ENCODE measurements around the gene TMEM132C. TPM values are rescaled to one million over a fixed set of nuclear protein-coding genes. Genes with fewer than 3 reads are reported as not detected.

TMEM132C gene
- total and polyA plus RNA-seq, 2 experiments from 2014 or later: 10.6 to 16.5 TPM

GRCh38 chr12:128383357-128383937, 116.5 kb downstream of the TMEM132C start:
- Histone ChIP-seq H3K9me2 (replicated peaks; ENCODE audit: insufficient read depth) (no peaks in the 10 kb centered on the region), H3K4me2 (no peak overlapping the region)
- 49% methylated on average over 18 of the region's 18 CpGs for WGBS (ENCODE audit: low lambda C conversion rate, missing lambda C conversion rate)

GRCh38 chr12:128385736-128386135, 118.8 kb downstream of the TMEM132C start:
- H3K27ac ChIP-seq: no peak overlapping the region
- H3K4me1 ChIP-seq (ENCODE audit: insufficient read depth): peaks cover 21% of the 10 kb centered on the region
- H3K27me3 ChIP-seq: peaks cover 14% of the 10 kb centered on the region
- 94% methylated on average over 9 of the region's 9 CpGs for WGBS (ENCODE audit: low lambda C conversion rate, missing lambda C conversion rate)
- H3K36me3 ChIP-seq (replicated peaks; ENCODE audit: insufficient read depth, low read depth): no peaks in the 10 kb centered on the region
- no peak overlapping the region for H3K4me2 ChIP-seq
- no peaks in the 10 kb centered on the region for H3K9me3 ChIP-seq (ENCODE audit: low read depth)
- H3K9me2 ChIP-seq (replicated peaks; ENCODE audit: insufficient read depth): no peaks in the 10 kb centered on the region
- H2AFZ ChIP-seq: no peak overlapping the region
- TF ChIP-seq EZH2 (IDR thresholded peaks at IDR 0.05; ENCODE audit: borderline replicate concordance) (no peak), CTCF (IDR thresholded peaks at IDR 0.05; ENCODE audit: poor library complexity) (no peak), EZH2phosphoT487 (IDR thresholded peaks at IDR 0.05; ENCODE audit: low read depth, severe bottlenecking, unreplicated experiment) (no peak)
- H4K20me1 ChIP-seq (ENCODE audit: insufficient read depth, poor library complexity, severe bottlenecking): no peaks in the 10 kb centered on the region
- DNase-seq (ENCODE audit: low spot score): no peak
- H3K79me2 ChIP-seq: no peaks in the 10 kb centered on the region
- no peak overlapping the region for H3K4me3 ChIP-seq

More at GRCh38 chr12:128383357-128383937, 116.5 kb downstream of the TMEM132C start:
- no peaks in the 10 kb centered on the region for H4K20me1 ChIP-seq (ENCODE audit: insufficient read depth, poor library complexity, severe bottlenecking)
- no peak for DNase-seq (ENCODE audit: low spot score)
- H3K4me3 ChIP-seq: no peak overlapping the region
- no peak overlapping the region for H2AFZ ChIP-seq
- H3K27ac ChIP-seq: no peak overlapping the region
- no peaks in the 10 kb centered on the region for H3K79me2 ChIP-seq
- H3K4me1 ChIP-seq (ENCODE audit: insufficient read depth): peaks cover 16% of the 10 kb centered on the region
- H3K36me3 ChIP-seq (replicated peaks; ENCODE audit: insufficient read depth, low read depth): no peaks in the 10 kb centered on the region
- no peaks in the 10 kb centered on the region for H3K9me3 ChIP-seq (ENCODE audit: low read depth)
- peaks cover 14% of the 10 kb centered on the region for H3K27me3 ChIP-seq
- TF ChIP-seq EZH2 (IDR thresholded peaks at IDR 0.05; ENCODE audit: borderline replicate concordance) (no peak), CTCF (IDR thresholded peaks at IDR 0.05; ENCODE audit: poor library complexity) (no peak), EZH2phosphoT487 (IDR thresholded peaks at IDR 0.05; ENCODE audit: low read depth, severe bottlenecking, unreplicated experiment) (no peak)

- H3K27ac ChIP-seq: peak overlapping the region; percentile 1
- peak; percentile 73 for DNase-seq (ENCODE audit: low spot score)
- TF ChIP-seq EZH2 (IDR thresholded peaks at IDR 0.05; ENCODE audit: borderline replicate concordance) (no peak), CTCF (IDR thresholded peaks at IDR 0.05; ENCODE audit: poor library complexity) (peak; percentile 68)
Measured at GRCh38 chr12:128387811-128388422, 120.9 kb downstream of the TMEM132C start.

More at GRCh38 chr12:128387811-128388422, 120.9 kb downstream of the TMEM132C start:
- Histone ChIP-seq H3K79me2 (no peaks in the 10 kb centered on the region), H3K27me3 (no peaks in the 10 kb centered on the region), H4K20me1 (ENCODE audit: insufficient read depth, poor library complexity, severe bottlenecking) (no peaks in the 10 kb centered on the region), H3K36me3 (replicated peaks; ENCODE audit: insufficient read depth, low read depth) (no peaks in the 10 kb centered on the region), H3K9me3 (ENCODE audit: low read depth) (no peaks in the 10 kb centered on the region), H3K4me3 (no peak overlapping the region), H3K9me2 (replicated peaks; ENCODE audit: insufficient read depth) (no peaks in the 10 kb centered on the region), H2AFZ (no peak overlapping the region), H3K4me2 (peak overlapping the region; percentile 4), H3K4me1 (ENCODE audit: insufficient read depth) (peaks cover 12% of the 10 kb centered on the region)
- 45% methylated on average over 18 of the region's 19 CpGs for WGBS (ENCODE audit: low lambda C conversion rate, missing lambda C conversion rate)
